HepG2 (cell line): ENCODE data around the gene BCAT1.

Source experiments
- BCLAF1 ChIP-seq: fragments of 450-650 bp; IDR thresholded peaks from 2 replicates; pipeline ENCODE4 v1.6.1; 2017; ENCODE audit warnings: mild to moderate bottlenecking
- BORCS8-MEF2B ChIP-seq: sonication (generic); formaldehyde crosslinking; IDR thresholded peaks from 2 replicates; pipeline ENCODE4 v1.8.0; 2022; ENCODE audit warnings: mild to moderate bottlenecking, missing genetic modification reagents
- CC2D1A ChIP-seq: sonication (generic); formaldehyde crosslinking; IDR thresholded peaks from 2 replicates; pipeline ENCODE4 v1.8.1; 2023; ENCODE audit warnings: mild to moderate bottlenecking, missing genetic modification reagents
- CTCF ChIP-seq: sonication (generic); formaldehyde crosslinking; IDR thresholded peaks from 2 replicates; pipeline ENCODE4 v1.5.0; 2020; ENCODE audit warnings: mild to moderate bottlenecking, missing genetic modification reagents, moderate library complexity
- DRAP1 ChIP-seq: IDR thresholded peaks from 2 replicates; pipeline ENCODE4 v1.6.1; 2016; ENCODE audit warnings: missing genetic modification reagents, missing compliant biosample characterization
- FOXP1 ChIP-seq, 2 experiments: fragments of 450-650 bp in 1 of 2; IDR thresholded peaks; 2 replicates each; pipeline ENCODE4 v1.6.1; 2017 to 2018; ENCODE audit warnings: antibody characterized with exemption in 1 of 2
- MXI1 ChIP-seq: IDR thresholded peaks from 3 replicates; pipeline ENCODE4 v1.6.1; 2012; ENCODE audit warnings: low read depth, low read length, inconsistent platforms, borderline replicate concordance
- POLR2A ChIP-seq, 2 experiments: IDR thresholded peaks; 2 replicates each; pipeline ENCODE4 v1.6.1; 2011; ENCODE audit warnings: low read depth in 2 of 2, low read length in 2 of 2, mild to moderate bottlenecking in 1 of 2, moderate library complexity in 1 of 2; ENCODE audit not compliant: insufficient read depth in 1 of 2
- USF2 ChIP-seq, 2 experiments: sonication (generic) in 1 of 2; formaldehyde crosslinking in 1 of 2; IDR thresholded peaks; 2 replicates each; pipeline versions ENCODE4 v1.5.1 to v1.6.1; 2011 to 2020; ENCODE audit warnings: borderline replicate concordance in 1 of 2, low read depth in 1 of 2, low read length in 1 of 2, mild to moderate bottlenecking in 1 of 2, missing genetic modification reagents in 1 of 2, moderate library complexity in 1 of 2
- ZBTB1 ChIP-seq: sonication (generic); formaldehyde crosslinking; IDR thresholded peaks from 2 replicates; pipeline ENCODE4 v1.4.0; 2020; ENCODE audit warnings: missing genetic modification reagents, borderline replicate concordance
- ZC3H4 ChIP-seq: sonication (generic); formaldehyde crosslinking; IDR thresholded peaks from 2 replicates; pipeline ENCODE4 v1.4.0; 2020; ENCODE audit warnings: missing genetic modification reagents, borderline replicate concordance
- ZNF30 ChIP-seq: sonication (generic); formaldehyde crosslinking; IDR thresholded peaks from 2 replicates; pipeline ENCODE4 v1.5.0; 2020; ENCODE audit warnings: mild to moderate bottlenecking, missing genetic modification reagents

- TF ChIP-seq USF2 (IDR thresholded peaks at IDR 0.05; ENCODE audit: low read depth, low read length) (no peak), USF2 (CRISPR knock-in tag; IDR thresholded peaks at IDR 0.05; ENCODE audit: borderline replicate concordance) (no peak), CTCF (no peak), BCLAF1 (no peak), CC2D1A (CRISPR knock-in tag) (no peak), POLR2A (IDR thresholded peaks at IDR 0.05; ENCODE audit: insufficient read depth in 1 of 2, low read depth in 2 of 2, low read length in 2 of 2) (no peak), ZBTB1 (CRISPR knock-in tag) (no peak), DRAP1 (CRISPR knock-in tag) (no peak), MXI1 (no peak), ZC3H4 (CRISPR knock-in tag) (no peak), BORCS8-MEF2B (CRISPR knock-in tag) (no peak), ZNF30 (CRISPR knock-in tag) (no peak), FOXP1 (IDR thresholded peaks at IDR 0.05) (no peak), FOXP1 (CRISPR knock-in tag; IDR thresholded peaks at IDR 0.05) (no peak)
These were observed 176.1 kb downstream of the BCAT1 start for GRCh38 chr12:24772813-24773212.
